K562 (cell line): Measurements from ENCODE around the gene SH2B2. TPM values are rescaled to one million over a fixed set of nuclear protein-coding genes. Genes with fewer than 3 reads are reported as not detected.
A peak's percentile ranks its signal among the peaks of the same experiment; 100 is the strongest.

ENCODE experiments used
- ATAC-seq: fragments of 200-7000 bp; cut with Tn5 transposase; 3 replicates; pipeline ENCODE4 v1.9.1; 2020; ENCODE audit warnings: moderate library complexity
- BruUV-seq: library from RNA; stranded (reverse); fragments of 400-500 nt; replicated peaks from 2 replicates; lab custom pipeline; 2021; lab: Mats Ljungman, UMichigan
- CTCF ChIA-PET: fragments of 300-600 bp; formaldehyde crosslinking; extraction: SDS; loops from one replicate; lab custom pipeline; 2021; ENCODE audit warnings: low intra/inter-chr PET ratio; lab: Yijun Ruan, JAX
- POLR2A ChIA-PET: fragments of 300-600, 350-650 bp; sonication (Branson Sonifier 250); formaldehyde crosslinking; extraction: SDS; loops from one replicate; lab custom pipeline; 2021; ENCODE audit warnings: antibody characterized with exemption, inconsistent platforms; lab: Yijun Ruan, JAX
- DNase-seq, 4 experiments: peaks; one replicate each; pipeline versions ENCODE4 v3.0.0 to v3.0.0-alpha.2; 2011 to 2018; ENCODE audit warnings: low spot score in 3 of 4, mixed read lengths in 3 of 4; ENCODE audit errors: extremely low read depth in 1 of 4
- FAIRE-seq: peaks from 2 replicates; lab custom pipeline; 2011; peaks lifted over from hg19 to GRCh38; lab: Jason Lieb, UNC
- H2AFZ ChIP-seq: 2 replicates; pipeline ENCODE4 v1.6.0; 2011; ENCODE audit warnings: low read depth, low read length, control low read depth, inconsistent platforms
- H3K27ac ChIP-seq: fragments of 200-600 bp; 3 replicates; pipeline ENCODE4 v1.8.0; 2011; ENCODE audit warnings: low read depth, mild to moderate bottlenecking, control low read depth, inconsistent platforms, low read length, moderate library complexity, mixed read lengths; ENCODE audit errors: extremely low read depth
- H3K27me3 ChIP-seq, 2 experiments: fragments of 300-600 bp in 1 of 2; 2 replicates in 1 of 2; 3 replicates in 1 of 2; pipeline versions ENCODE4 v1.6.0 to v1.8.0; 2011; ENCODE audit warnings: inconsistent platforms in 2 of 2, low read length in 2 of 2, mild to moderate bottlenecking in 1 of 2, mixed read lengths in 1 of 2, moderate library complexity in 1 of 2; ENCODE audit not compliant: control insufficient read depth in 2 of 2, insufficient read depth in 2 of 2
- H3K36me3 ChIP-seq: fragments of 300-600 bp; 3 replicates; pipeline ENCODE4 v1.8.0; 2011; ENCODE audit warnings: mild to moderate bottlenecking, low read length, inconsistent platforms; ENCODE audit not compliant: control insufficient read depth, insufficient read depth
- H3K4me1 ChIP-seq, 2 experiments: fragments of 200-600 bp in 1 of 2; replicated peaks in 1 of 2; 2 replicates in 1 of 2; 3 replicates in 1 of 2; pipeline versions ENCODE4 v1.5.1 to v1.8.0; 2011; ENCODE audit warnings: inconsistent platforms in 2 of 2, low read length in 2 of 2, mild to moderate bottlenecking in 1 of 2, mixed read lengths in 1 of 2, moderate library complexity in 1 of 2; ENCODE audit not compliant: control insufficient read depth in 2 of 2, insufficient read depth in 2 of 2
- H3K4me2 ChIP-seq: 2 replicates; pipeline ENCODE4 v1.6.1; 2011; ENCODE audit warnings: low read length, control low read depth, inconsistent platforms, mixed read lengths; ENCODE audit not compliant: insufficient read depth
- H3K4me3 ChIP-seq: fragments of 200-600 bp; sonication (generic), shearing (Covaris generic); 2 replicates; pipeline ENCODE4 v1.5.1; 2016; ENCODE audit warnings: control low read depth, inconsistent platforms
- H3K79me2 ChIP-seq: fragments of 200-600 bp; 3 replicates; pipeline ENCODE4 v1.8.0; 2011; ENCODE audit warnings: low read length, inconsistent platforms; ENCODE audit not compliant: control insufficient read depth, insufficient read depth
- H3K9ac ChIP-seq, 2 experiments: 2 replicates each; pipeline versions ENCODE4 v1.6.0 to v1.6.1; 2011; ENCODE audit warnings: low read depth in 2 of 2, low read length in 2 of 2, control low read depth in 1 of 2, inconsistent platforms in 1 of 2, mild to moderate bottlenecking in 1 of 2, mixed read lengths in 1 of 2; ENCODE audit not compliant: insufficient read depth in 1 of 2
- H3K9me1 ChIP-seq: one replicate; pipeline ENCODE4 v1.6.0; 2011; ENCODE audit warnings: inconsistent platforms, mild to moderate bottlenecking, low read length, moderate library complexity; ENCODE audit not compliant: control insufficient read depth, insufficient read depth
- H3K9me3 ChIP-seq: replicated peaks from 2 replicates; pipeline ENCODE4 v1.5.1; 2011; ENCODE audit warnings: low read depth, low read length, inconsistent platforms; ENCODE audit not compliant: control insufficient read depth, insufficient read depth
- H4K20me1 ChIP-seq: replicated peaks from 2 replicates; pipeline ENCODE4 v1.6.1; 2011; ENCODE audit warnings: low read length, inconsistent platforms, mixed read lengths; ENCODE audit not compliant: control insufficient read depth, insufficient read depth
- ILF3 ChIP-seq: fragments of 450-650 bp; IDR thresholded peaks from 2 replicates; pipeline ENCODE4 v1.6.1; 2018; ENCODE audit warnings: antibody characterized with exemption, mild to moderate bottlenecking, moderate library complexity, borderline replicate concordance
- RBM39 ChIP-seq: fragments of 200-400 bp; formaldehyde crosslinking; optimal IDR thresholded peaks from 2 replicates; pipeline ENCODE3; 2018; ENCODE audit warnings: low read depth, low read length
- ZFP30 ChIP-seq: fragments of 250-450 bp; sonication (Bioruptor Pico); IDR thresholded peaks from 2 replicates; pipeline ENCODE4 v1.8.0; 2022; ENCODE audit warnings: moderate library complexity, mild to moderate bottlenecking, inconsistent platforms, borderline replicate concordance
- ZNF134 ChIP-seq: fragments of 250-450 bp; sonication (Bioruptor Pico); conservative IDR thresholded peaks from 2 replicates; pipeline ENCODE4 v1.4.0; 2020
- ZNF717 ChIP-seq: fragments of 250-450 bp; sonication (Bioruptor Pico); IDR thresholded peaks from 2 replicates; pipeline ENCODE4 v1.5.0; 2021
- ZNF780A ChIP-seq: fragments of 250-450 bp; sonication (Bioruptor Pico); IDR thresholded peaks from 2 replicates; pipeline ENCODE4 v1.5.0; 2021; ENCODE audit warnings: mild to moderate bottlenecking
- ZSCAN29 ChIP-seq: fragments of 450-650 bp; IDR thresholded peaks from 2 replicates; pipeline ENCODE4 v1.6.1; 2017
- WGBS: fragments of 100-300 bp; shearing (Covaris generic); methylation state at CpG from one replicate; pipeline ENCODE4 v1.1.6; 2016; ENCODE audit warnings: low coverage, mixed read lengths; ENCODE audit not compliant: insufficient coverage; ENCODE audit errors: missing lambda C conversion rate; 5-methylcytosine and 5-hydroxymethylcytosine counted together
- in situ Hi-C: fragments of 300-500 bp; cut with MboI; formaldehyde crosslinking; loops from 4 replicates; pipeline ENCODE4 v1.15.0; 2018; ENCODE audit warnings: inconsistent platforms, mixed read lengths
- intact Hi-C: fragments of 100-400 bp; cut with micrococcal nuclease; formaldehyde crosslinking; loops from 2 replicates; pipeline ENCODE4 v1.14.2; 2022
- polyA plus RNA-seq, 8 experiments: library from polyadenylated mRNA; depleted of rRNA in 4 of 8; stranded (reverse) in 5 of 8; unstranded in 3 of 8; fragments of >200 nt; fragmentation: Nextera tagmentation in 2 of 8; fragmentation: Illumina TruSeq in 1 of 8; extraction: Ambion mirVana in 2 of 8; extraction: Trizol in 1 of 8; gene quantifications; 2 replicates each; pipeline versions ENCODE4 v1.2.1 to v1.2.3, GENCODE V29; 2011 to 2014; ENCODE audit warnings: inconsistent platforms in 1 of 8, missing spikeins in 1 of 8
- total RNA-seq, 7 experiments: library from RNA; depleted of rRNA in 6 of 7; stranded (reverse); fragments of >200 nt in 6 of 7; fragmentation: Illumina TruSeq in 2 of 7; extraction: Trizol in 2 of 7; gene quantifications; 2 replicates each; pipeline versions ENCODE4 v1.2.1 to v1.2.3, GENCODE V29; 2011 to 2021; ENCODE audit warnings: low replicate concordance in 1 of 7
- TF ChIP-seq, protein P1 (sequence below), 2 experiments: fragments of 450-650 bp; IDR thresholded peaks; 2 replicates each; pipeline ENCODE4 v1.6.1; 2016
- TF ChIP-seq, protein P2 (sequence below): fragments of 250-450 bp; sonication (Bioruptor Pico); IDR thresholded peaks from 2 replicates; pipeline ENCODE4 v1.5.0; 2021; ENCODE audit warnings: mild to moderate bottlenecking, borderline replicate concordance
- TF ChIP-seq, protein P3 (sequence below): sonication (generic); formaldehyde crosslinking; IDR thresholded peaks from 2 replicates; pipeline ENCODE4 v1.8.0; 2022; ENCODE audit warnings: mild to moderate bottlenecking, missing genetic modification reagents
- TF ChIP-seq, protein P4 (sequence below): fragments of 450-650 bp; IDR thresholded peaks from 2 replicates; pipeline ENCODE4 v1.6.1; 2017; ENCODE audit warnings: mild to moderate bottlenecking, moderate library complexity
- TF ChIP-seq, protein P5 (sequence below): fragments of 250-450 bp; sonication (Bioruptor Pico); IDR thresholded peaks from 2 replicates; pipeline ENCODE4 v1.5.0; 2022; ENCODE audit warnings: mild to moderate bottlenecking

Gene SH2B2
- total and polyA plus RNA-seq, 9 of the 15 experiments (the other 6 are each of a cell fraction or from before 2014, with no cell fraction given) = 0.03 to 0.89 (median 0.07) TPM; not detected in 4

DNA sequence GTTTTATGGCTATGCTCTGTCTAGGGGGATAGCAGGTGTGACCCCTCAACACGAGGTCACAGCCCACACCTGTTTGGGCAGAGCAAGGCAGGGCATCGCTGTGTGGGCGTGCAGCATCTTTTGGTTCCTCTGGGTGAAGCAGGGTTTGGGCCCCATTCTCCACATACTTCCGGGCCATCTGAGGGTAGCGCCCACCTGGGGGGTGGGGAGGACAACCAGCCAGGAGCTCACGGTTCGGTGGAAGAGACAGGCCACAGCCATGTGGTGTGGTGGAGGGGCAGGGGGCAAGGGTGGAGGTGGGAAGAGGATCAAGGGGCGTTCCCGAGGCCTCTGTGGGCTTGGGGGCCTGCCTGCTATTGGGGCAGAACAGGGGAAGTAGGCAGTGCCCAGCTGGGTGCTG lies 2.4 kb downstream of the SH2B2 start:
- H3K27me3 ChIP-seq = peaks cover 26 to 57% of the 10 kb centered on the region in 2 experiments; a peak in 4 of 5 replicates
- H3K4me3 ChIP-seq = no peak overlapping the region
- intact Hi-C loops (no loop called here), in situ Hi-C loops (loop anchor here (5.0 kb wide), 1 partner anchor 33 kb away; no protein-coding TSS in a partner anchor)
- ChIA-PET POLR2A (no interaction called here), CTCF (no interaction called here)
- H4K20me1 ChIP-seq = peaks cover 36% of the 10 kb centered on the region
- no peaks in the 10 kb centered on the region for H3K79me2 ChIP-seq
- 0 out of 4 replicates have a peak overlapping the region, but pooled peaks of 1 of the 2 experiments have one; percentile 8 for H3K9ac ChIP-seq
- H2AFZ ChIP-seq = no peak overlapping the region
- 13% methylated on average over 9 of the region's 9 CpGs for WGBS
- H3K9me3 ChIP-seq = no peaks in the 10 kb centered on the region
- H3K4me2 ChIP-seq = no peak overlapping the region
- BruUV-seq = no TSS peak
- FAIRE-seq (no peak), ATAC-seq (no peak)
- H3K4me1 ChIP-seq = peaks cover 10 to 46% of the 10 kb centered on the region in 2 experiments; a peak in 4 of 5 replicates
- no peak overlapping the region for H3K27ac ChIP-seq
- H3K9me1 ChIP-seq = no peaks in the 10 kb centered on the region
- no peaks in the 10 kb centered on the region for H3K36me3 ChIP-seq
- TF ChIP-seq, protein P1, sequence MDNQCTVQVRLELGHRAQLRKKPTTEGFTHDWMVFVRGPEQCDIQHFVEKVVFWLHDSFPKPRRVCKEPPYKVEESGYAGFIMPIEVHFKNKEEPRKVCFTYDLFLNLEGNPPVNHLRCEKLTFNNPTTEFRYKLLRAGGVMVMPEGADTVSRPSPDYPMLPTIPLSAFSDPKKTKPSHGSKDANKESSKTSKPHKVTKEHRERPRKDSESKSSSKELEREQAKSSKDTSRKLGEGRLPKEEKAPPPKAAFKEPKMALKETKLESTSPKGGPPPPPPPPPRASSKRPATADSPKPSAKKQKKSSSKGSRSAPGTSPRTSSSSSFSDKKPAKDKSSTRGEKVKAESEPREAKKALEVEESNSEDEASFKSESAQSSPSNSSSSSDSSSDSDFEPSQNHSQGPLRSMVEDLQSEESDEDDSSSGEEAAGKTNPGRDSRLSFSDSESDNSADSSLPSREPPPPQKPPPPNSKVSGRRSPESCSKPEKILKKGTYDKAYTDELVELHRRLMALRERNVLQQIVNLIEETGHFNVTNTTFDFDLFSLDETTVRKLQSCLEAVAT (IDR thresholded peaks at IDR 0.05) = no peak
- TF ChIP-seq RBM39 (no peak), ZFP30 (CRISPR knock-in tag) (no peak), ZSCAN29 (no peak), ILF3 (no peak), ZNF717 (CRISPR knock-in tag) (no peak), ZNF134 (no peak), ZNF780A (CRISPR knock-in tag) (no peak)
- TF ChIP-seq, protein P2, sequence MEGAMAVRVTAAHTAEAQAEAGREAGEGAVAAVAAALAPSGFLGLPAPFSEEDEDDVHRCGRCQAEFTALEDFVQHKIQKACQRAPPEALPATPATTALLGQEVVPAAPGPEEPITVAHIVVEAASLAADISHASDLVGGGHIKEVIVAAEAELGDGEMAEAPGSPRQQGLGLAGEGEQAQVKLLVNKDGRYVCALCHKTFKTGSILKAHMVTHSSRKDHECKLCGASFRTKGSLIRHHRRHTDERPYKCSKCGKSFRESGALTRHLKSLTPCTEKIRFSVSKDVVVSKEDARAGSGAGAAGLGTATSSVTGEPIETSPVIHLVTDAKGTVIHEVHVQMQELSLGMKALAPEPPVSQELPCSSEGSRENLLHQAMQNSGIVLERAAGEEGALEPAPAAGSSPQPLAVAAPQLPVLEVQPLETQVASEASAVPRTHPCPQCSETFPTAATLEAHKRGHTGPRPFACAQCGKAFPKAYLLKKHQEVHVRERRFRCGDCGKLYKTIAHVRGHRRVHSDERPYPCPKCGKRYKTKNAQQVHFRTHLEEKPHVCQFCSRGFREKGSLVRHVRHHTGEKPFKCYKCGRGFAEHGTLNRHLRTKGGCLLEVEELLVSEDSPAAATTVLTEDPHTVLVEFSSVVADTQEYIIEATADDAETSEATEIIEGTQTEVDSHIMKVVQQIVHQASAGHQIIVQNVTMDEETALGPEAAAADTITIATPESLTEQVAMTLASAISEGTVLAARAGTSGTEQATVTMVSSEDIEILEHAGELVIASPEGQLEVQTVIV (CRISPR knock-in tag) = no peak
- TF ChIP-seq, protein P3, sequence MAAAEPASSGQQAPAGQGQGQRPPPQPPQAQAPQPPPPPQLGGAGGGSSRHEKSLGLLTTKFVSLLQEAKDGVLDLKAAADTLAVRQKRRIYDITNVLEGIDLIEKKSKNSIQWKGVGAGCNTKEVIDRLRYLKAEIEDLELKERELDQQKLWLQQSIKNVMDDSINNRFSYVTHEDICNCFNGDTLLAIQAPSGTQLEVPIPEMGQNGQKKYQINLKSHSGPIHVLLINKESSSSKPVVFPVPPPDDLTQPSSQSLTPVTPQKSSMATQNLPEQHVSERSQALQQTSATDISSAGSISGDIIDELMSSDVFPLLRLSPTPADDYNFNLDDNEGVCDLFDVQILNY = no peak
- TF ChIP-seq, protein P4, sequence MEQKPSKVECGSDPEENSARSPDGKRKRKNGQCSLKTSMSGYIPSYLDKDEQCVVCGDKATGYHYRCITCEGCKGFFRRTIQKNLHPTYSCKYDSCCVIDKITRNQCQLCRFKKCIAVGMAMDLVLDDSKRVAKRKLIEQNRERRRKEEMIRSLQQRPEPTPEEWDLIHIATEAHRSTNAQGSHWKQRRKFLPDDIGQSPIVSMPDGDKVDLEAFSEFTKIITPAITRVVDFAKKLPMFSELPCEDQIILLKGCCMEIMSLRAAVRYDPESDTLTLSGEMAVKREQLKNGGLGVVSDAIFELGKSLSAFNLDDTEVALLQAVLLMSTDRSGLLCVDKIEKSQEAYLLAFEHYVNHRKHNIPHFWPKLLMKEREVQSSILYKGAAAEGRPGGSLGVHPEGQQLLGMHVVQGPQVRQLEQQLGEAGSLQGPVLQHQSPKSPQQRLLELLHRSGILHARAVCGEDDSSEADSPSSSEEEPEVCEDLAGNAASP = no peak
- TF ChIP-seq, protein P5, sequence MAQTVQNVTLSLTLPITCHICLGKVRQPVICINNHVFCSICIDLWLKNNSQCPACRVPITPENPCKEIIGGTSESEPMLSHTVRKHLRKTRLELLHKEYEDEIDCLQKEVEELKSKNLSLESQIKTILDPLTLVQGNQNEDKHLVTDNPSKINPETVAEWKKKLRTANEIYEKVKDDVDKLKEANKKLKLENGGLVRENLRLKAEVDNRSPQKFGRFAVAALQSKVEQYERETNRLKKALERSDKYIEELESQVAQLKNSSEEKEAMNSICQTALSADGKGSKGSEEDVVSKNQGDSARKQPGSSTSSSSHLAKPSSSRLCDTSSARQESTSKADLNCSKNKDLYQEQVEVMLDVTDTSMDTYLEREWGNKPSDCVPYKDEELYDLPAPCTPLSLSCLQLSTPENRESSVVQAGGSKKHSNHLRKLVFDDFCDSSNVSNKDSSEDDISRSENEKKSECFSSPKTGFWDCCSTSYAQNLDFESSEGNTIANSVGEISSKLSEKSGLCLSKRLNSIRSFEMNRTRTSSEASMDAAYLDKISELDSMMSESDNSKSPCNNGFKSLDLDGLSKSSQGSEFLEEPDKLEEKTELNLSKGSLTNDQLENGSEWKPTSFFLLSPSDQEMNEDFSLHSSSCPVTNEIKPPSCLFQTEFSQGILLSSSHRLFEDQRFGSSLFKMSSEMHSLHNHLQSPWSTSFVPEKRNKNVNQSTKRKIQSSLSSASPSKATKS = no peak
- TF ChIP-seq, all 486 proteins: peak for 0
- no peak for DNase-seq
